ENCODE results near the gene THADA.

The THADA gene

DNA sequence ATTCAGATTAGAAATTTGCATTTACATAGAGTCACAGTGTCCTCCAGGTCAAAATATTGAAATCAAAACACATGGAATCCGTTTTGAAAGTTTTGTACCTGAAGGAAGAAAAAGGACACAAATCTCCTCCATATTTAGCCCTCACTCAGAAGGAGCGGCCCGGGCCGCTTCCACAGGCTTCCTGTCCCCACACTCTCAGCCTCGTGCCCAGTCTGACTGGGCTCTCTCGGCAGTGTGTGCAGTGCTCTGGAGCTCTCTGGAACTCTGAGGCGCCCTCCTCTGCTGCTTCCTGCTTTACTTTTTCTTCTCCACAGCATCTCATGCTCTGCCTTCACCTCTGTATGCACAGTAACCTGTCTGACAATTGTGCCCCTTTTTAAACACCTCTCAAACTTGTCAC is 347.2 kb downstream of the THADA start:
- no peak for DNase-seq (ENCODE audit: low spot score)

DNA sequence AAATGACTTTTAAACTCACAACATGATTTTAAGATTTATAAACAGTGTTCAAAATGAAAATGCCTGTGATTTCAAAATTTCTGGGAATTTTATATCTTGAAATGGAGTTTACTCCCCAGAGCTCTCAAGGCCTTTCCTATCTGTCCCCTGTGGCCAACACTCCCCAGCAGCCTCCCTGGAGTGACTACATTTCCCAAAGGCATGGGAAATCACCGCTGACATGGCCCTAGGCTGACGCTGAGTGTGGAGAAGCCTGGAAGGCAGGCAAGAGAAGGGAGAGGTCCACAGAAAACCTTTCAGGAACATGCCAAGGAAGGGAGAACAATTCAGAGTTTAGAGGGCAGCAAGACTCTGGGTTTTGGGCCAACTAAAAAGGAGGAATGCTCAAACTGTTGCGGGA is 349.2 kb downstream of the THADA start:
- no peak for DNase-seq (ENCODE audit: low spot score)

DNA sequence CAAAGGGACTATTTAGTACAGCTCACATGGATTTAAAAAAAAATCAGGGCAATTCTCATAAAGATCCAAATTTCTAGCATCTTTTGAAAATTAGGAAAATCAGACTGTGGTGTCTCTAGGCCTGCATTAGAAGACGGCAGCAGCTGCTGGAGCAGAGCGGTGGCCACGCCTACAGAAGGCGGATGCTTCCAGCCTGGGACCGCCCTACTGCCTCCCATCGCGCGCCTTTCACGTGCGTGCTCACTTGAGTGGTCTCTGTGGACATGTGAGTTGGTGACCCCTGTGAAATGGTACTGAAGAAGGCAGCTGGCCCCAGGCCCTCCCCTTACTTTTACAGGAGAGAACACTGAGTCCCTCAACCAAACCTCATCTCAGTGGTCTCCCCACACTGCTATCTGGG is 354.3 kb downstream of the THADA start:
- no peak for DNase-seq (ENCODE audit: low spot score)

DNA sequence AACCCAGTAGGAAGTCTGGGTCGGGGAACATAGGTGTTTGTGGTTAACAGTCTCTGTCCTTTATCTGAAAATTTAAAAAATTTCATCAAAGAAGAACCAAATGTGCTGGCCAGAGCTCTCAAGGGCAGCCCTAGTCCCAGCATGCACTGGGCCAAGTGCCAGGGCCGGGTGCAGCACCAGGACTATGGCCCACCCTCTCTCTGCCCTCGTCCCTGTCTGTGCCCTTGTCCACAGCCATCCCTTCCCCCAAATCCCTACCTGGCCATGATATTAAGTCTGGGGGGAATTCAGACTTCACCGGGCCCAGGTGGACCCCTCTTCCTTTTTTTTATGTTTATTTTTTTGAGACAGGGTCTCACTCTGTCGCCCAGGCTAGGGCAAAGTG is 355.1 kb downstream of the THADA start:
- DNase-seq (ENCODE audit: low spot score): no peak

DNA sequence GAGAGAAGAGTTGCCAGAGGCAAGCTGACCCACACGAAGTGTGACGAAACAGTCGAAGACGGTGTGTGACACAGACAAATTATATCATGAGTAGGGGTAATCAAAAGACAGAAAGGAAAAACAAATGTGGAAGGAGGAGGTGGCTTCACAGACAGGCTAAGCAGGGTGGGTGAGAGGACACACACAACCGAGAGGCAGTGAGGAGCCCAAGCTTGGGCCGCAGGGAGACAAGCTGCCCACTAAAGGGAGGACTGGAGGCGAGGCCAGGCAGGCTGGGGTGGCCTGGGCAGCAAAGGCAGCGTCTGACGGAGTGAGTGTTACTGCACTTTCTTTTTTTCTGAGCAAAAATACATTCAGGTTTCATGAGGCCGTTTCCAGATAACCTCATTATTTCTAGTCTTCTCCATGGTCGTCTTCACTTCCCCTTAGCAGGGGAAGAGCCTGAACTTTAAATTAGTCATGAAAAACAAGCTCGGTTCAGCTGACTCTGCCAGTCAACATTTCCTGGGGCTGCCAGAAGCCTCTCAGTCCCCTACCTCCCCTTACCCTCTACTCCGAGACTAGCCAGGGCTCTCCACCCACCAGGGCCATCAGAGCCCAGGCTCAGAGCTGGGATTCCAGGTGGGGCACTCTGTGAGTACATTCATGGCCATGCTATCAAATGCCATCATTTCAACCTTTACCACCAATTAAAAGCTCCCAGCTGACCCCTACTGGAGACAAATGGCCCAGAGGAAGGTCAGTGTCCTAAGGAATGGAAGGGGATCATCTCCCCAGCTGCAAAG is 355.7 kb downstream of the THADA start:
- DNase-seq (ENCODE audit: low spot score): no peak

DNA sequence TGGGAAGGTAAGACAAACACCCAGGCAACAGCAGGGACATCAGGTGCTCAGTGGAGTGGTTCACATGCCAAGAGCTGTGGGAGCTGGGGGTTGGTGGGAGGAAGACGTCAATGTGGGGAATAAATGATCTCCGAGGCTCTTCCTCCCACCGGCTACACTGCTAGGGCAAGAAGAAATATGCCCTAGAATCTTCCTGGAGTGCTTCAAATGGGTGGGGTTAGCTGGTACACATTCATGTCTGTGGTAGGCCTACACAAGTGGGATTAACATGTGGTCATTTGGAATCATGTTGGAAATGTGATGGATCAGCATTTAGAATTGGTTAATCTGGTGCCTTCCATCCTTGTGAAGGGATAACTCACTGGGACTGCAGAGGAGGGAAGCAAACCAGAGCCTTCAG is 357.0 kb downstream of the THADA start:
- DNase-seq (ENCODE audit: low spot score): no peak

DNA sequence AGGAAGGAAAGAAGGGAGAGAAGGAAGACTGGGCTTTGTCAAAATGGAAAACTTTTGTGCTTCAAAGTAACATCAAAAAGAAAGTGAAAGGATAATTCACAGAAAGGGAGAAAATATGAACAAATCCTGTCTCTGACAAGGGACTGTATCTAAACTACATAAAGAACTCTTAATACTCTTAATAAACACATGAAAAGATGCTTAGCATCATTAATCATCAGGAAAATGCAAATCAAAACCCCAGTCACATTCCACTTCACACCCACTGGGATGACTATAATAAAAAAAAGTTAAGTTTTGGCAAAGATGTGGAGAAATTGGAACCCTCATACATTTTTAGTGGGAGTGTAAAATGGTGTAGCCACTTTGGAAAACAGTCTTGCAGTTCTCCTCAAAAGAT is 357.7 kb downstream of the THADA start:
- DNase-seq (ENCODE audit: low spot score): no peak

DNA sequence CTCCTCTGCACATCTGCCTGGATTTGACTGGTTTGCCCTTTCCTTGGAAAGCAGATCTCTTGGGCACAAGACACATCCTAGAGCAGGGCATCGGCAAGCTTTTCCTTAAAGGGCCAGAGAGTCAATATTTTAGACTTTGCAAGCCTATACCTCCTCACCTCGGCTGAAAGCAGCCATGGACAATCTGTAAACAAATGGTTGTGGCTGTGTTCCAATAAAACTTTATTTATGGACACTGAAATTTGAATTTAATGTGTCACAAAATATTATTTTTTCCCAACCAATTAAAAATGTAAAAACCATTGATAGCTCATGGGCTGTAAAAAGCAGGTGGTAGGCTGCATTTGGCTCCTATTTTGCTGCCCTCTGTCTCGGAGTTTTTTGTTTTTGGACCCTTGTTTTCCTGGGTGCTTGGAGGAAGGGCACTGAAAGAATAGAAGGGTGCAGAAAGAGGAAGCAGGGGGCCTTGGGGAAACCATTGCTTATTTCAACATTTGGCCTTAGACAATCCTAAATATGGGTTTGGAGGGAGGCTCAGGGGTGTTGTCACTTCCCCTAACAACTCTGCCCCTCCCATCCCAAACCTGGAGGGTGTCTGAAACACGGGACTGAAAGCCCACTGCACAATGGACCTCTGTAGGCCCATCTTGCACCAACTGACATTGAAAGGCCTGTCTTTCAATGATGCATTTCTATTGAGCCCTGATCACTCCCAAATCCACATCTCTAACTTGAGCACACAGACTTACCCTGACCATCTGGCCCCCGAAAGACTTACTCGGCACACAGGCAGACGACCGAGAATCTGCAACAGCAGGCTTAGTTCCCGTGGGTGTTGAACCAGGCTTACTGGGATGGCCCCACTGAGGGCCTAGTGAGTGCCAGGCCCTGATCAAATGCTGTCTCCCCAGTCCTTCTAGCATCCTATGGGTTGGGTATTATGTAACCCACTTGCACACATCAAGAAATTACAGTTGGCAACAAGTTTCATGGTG is 362.3 kb downstream of the THADA start:
- DNase-seq (ENCODE audit: low spot score): no peak

DNA sequence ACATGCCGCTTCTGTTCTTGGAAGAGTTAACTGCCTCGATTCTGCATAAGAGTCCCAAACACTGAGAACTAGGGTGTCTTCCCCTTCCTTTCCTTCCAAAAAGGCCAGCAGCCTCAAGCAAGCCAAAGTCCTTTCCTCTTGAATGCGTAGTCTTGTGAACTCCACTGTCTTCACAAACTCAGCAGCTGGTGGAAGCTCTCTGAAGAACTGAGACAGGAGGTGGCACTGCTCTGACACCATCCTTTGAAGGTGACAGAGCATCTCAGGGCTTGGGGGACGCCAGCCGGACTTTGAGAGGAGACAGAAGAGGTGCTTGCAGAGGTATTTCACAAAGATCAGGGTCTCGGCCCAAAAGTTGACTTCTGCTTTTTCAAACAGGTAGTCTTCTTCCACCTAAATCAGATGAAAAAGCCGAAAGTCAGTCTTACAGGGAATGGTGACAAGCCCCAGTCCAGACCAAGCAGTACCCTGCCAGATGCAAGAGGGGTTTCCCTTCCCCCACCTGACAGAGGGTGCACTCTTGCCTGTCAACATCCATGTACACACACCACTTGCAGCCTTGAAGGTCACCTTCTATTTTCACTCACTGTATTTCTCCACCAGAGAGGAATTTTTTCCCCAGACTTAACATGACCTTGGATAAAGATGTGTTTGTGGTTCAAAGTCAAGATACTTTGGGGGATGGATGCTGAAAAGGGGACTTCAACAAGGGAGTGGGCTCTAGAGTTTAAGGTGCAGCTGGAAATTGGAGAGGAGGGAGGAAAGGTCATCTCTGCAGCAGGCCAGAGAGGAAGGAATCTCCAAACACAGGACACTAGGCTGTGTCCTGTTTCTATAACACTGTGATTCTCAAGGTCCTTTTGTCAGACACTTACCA is 364.6 kb downstream of the THADA start:
- no peak for DNase-seq (ENCODE audit: low spot score)

DNA sequence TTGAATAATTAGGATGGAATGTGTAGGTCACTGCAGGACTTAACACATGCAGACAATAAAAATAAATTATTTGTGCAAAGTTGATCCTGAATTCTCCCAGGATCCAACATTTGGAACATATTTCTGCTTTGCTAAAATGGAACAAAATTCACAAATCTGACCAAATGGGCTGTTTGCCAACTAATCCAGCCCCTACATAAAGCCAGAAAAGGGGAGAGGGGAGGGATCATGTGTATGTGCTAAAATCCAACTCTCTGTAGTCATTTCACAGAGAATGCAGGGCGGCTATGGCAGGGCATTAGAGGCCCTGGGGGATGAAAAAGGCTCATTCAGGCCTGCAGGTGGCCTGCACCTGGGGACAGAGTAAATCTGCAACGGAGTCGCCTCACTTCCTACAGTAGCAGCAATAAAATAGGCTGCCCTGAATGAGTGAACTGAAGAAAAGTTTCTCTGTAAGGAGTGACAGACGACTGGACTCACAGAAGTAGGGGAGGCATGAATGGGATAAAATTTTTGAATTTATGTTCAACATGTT is 365.4 kb downstream of the THADA start:
- no peak for DNase-seq (ENCODE audit: low spot score)

DNA sequence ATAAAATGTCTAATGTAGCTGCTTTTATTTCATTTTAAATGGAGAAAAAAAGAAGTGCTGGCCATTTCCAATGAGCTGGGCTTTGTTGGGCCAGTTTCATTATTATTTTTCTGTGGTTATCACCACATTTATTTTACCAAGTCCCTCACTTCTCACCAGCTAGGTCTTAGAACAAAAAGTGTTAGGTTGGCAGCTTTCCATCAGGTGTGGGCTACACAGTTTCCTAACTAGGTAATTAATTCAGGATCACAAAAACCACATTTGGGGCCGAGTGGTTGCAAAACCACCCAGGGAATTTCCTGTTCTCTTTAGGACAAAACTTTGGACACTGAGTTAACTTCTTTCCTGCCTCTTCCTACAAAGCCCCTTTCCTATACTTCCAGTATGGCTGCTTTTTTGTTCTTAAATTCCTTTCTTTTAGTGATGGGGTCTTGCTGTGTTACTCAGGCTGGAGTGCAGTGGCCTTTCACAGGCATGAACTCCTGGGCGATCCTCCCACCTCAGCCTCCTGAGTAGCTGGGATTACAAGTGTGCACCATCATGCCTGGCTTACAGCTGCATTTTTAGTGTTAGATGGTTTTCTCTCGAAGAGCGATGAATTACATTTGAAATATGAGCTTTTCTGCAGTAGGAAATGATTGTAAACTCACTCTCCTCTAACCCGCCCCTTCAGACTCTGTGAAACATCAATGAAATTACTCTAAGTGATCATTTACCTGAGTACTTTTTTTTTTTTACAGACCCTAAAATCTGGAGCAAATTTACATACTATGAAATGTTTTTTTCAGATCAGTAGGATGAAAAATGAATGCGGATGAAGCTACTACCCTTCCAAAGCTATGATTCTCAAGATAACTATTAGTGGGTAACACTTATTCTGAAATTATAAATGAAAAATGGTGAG is 366.8 kb downstream of the THADA start:
- no peak for DNase-seq (ENCODE audit: low spot score)

DNA sequence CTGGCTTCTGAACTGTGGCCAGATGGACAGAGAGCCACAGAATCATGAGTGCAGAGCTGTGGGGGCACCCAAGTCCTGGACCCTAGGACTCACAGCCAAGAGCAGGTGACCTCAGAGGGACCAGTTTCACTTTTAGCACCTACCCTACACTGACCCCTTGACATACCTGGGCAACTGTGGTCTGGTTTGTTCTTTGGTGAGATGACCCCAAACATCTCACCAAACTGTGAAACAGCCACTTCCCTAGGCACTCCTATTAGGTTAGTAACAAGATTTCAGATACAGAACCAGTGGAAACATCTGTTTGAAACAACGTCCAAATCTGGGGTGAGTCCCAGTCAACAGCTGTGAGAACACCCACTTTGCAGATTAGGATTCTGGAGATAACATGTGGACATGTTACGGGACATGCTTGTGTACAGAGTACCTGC is 367.5 kb downstream of the THADA start:
- DNase-seq (ENCODE audit: low spot score): no peak

DNA sequence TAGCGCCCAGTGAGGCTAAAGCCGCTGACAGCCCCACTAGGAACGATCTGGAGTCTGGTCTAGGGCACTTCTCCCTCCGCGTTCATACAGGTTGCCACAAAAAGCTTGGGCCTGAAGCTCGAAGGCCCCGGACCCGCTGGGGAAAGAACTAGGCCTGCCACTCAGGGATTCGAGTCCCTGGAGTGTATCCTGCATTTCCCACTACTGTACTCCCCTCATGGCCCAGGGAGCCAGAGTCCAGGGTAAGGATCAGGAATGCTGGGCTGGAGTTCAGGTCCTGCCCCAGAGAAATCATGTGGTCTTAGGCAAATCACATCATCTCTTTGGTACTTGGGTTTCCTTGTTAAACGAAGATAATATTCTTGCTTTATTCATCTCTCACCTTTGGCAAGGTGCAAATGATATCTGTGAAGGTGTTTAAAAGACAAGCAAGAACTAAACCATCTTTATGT is 368.0 kb downstream of the THADA start:
- no peak for DNase-seq (ENCODE audit: low spot score)

DNA sequence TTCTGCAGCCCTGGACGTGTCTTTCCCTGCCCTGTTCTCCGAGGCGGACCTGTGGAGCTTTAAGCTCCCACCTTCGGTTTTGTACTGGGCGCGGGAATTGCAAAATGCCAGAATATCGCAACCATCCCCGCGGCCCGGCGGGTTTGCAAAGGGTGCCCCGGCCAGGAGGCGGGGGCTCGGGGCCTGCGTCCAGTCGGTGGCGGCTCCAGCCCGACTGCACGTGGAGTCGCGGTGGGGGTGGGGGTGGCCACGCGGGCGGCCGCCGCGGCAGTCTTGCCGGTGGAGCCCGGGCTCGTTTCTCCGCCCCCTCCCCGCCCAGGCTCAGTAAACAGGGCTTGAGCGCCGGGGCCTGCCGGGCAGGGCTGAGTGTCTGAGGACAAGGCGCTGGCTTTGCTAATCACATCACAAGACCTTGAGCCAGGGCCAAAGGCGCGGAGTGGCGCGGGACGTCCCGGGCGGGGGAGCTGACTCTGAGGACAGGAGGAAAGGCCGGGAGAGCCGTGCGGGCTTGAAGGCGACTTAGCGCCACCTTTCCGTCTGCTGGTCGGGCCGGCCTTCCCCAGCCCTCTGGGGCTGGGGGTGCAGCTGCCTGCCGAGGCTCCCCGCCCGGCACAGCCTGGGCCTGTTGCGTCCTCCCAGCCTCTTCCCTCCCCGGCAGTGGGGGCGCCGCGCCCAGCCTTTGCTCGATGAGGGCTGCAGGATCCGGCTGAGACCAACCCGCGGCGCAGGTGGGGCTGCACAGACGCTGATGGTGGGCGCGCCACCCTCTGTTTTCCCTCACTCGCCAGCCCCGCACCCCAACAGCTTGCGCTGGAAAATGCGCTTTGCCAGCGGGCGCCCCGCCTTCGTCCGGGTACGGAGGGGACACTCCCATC is 368.6 kb downstream of the THADA start:
- peak; percentile 75 for DNase-seq (ENCODE audit: low spot score)

DNA sequence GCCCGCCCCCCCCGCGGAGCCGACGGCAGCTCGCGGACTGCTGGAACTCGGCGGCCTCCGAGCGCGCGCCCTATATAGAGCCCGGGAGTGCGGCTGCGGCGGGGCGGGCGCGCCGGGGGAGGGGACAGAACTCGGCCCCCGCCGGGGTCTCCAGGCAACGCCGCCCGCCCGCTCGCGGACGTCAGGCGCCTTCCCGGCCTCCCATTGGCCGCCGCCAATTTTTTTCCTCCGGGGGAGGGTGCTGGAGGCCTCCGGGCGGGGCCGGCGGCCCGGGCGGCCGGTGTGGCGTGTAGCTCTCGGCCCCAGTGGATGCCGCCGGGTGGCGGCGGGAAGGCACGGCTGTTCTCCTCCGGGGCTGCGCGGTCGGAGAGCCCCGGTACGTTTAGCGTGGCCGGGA is 369.3 kb downstream of the THADA start, which contains the start of gene ZFP36L2:
Gene ZFP36L2, minus strand, starts transcription at position 49 of the 397 bp plus-strand sequence. CDS start 291 bp downstream, outside the sequence.
- peak; percentile 97 for DNase-seq (ENCODE audit: low spot score)

DNA sequence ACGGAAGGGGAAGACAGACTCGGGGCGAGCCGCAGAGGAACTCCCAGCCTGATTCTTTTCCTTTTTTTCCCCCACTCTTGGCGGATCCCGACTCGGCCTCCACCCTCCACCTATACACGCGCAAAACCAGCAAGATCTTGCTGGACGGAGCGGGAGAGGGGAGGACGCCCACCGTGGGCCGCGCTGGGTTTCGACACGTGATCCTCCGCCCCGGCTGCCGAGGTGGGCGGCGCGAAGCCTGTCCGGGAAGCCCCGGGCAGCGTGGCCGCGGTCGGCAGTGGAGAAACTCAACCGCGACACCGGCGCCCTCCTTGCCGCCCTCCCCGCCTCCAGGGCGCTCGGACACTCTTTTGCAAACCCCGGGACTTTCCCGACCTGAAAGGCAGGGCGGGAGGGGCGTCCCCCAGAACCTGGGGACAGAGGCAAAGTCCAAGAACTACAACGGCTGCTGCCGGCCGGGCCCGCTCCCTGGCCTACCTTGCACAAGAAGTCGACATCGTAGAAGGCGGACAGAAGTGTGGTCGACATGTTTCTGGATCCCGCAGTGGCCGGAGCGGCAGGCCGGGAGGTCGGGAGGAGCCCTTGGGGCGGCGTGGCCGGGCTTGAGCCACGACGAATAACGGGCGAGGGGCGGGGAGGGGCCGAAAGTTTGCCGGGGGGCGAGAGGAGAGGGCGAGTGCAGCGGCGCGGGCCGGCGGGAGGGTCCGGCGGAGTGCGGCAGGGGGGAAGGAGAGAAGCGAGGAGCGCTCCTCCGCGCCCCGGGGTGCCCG is 369.9 kb downstream of the THADA start:
- DNase-seq (ENCODE audit: low spot score): peak; percentile 67

DNA sequence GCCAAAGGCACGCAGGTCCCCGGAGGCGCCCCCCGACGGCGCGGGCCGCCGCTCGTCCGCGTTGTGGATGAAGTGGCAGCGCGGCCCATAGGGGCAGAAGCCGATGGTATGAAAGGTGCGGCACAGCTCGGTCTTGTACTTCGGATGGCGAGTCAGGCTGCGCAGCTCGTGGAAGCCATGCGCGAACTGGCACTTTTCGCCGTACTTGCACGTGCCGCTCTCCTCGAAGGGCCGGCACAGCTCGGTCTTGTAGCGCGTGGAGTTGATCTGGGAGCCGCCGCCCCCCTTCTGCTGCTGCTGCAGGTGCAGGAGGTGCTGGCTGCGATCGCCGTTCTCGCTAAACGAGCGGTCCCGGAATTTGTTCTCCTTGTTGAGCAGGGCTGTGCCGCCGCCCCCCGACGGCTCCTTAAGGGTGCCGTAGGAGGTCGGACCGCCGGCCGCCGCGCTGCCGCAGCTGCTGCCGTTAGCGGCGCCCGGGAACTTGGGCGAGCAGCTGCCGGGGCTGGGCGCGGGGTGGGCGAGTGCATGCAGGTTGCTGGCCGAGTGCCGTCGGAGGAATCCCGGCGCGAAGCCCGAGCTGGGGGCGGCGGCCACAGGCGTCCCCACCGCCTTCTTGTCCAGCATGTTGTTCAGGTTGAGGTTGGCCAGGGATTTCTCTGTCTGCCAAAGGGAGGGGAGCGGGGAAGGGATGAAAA is 370.6 kb downstream of the THADA start:
- no peak for DNase-seq (ENCODE audit: low spot score)

DNA sequence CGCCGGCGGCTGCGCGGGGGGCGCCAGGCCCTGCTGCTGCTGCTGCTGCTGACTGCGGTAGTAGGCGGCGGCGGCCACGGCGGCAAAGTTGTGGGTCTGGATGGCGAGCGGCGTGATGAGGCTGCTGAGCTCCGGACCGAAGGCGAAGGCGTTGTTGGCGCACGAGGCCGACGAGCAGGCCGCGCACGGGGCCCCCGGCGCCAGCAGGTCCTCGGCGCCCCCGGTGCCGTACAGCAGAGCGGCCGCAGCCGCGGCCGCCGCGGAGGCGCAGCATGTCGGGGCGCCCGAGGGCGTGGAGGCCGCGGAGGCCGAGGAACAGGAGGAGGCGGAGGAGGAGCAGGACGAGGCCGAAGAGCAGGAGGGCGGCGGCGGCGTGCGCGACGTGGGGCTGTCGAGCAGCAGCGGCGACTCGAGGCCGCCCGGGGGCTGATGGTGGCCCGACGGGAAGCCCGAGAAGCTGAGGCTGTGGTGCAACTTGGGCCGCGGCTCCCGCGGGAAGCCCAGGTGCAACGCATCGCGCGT is 371.2 kb downstream of the THADA start:
- no peak for DNase-seq (ENCODE audit: low spot score)
